NCI-H2107 treated with DMSO at 0.1 percent for 48 hours (cell line): ENCODE measurements around the gene MAP2K5.

Experiments used
- DNase-seq: peaks from one replicate; lab custom pipeline; 2025; ENCODE audit not compliant: unreplicated experiment; lab: John Stamatoyannopoulos, UW

Gene MAP2K5

GRCh38 chr15:67852418-67852817 lies 309.9 kb downstream of the MAP2K5 start:
- no peak for DNase-seq

- DNase-seq, result no peak
Measured at GRCh38 chr15:67853454-67853853, 311.0 kb downstream of the MAP2K5 start.

DNA sequence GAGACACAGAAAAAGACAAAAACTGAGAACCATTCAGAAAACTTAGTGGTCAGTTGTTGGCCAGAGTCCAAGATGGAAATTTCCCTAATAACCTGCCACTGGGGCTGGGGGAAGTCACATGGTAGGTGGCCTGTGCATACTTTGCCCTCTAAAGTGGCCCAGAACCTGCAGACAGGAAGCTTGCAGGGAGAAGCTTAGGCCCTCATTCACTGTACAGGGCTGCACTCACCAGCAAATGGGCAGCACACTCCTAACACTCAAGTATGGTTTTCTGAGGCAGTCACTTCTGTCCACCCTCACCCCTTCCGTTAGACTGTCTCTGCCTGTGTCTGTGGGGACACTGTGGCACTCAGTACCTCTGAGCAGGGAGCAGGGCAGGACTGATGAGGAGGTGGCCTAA lies 311.9 kb downstream of the MAP2K5 start:
- no peak for DNase-seq

- no peak for DNase-seq
Measured at GRCh38 chr15:67855842-67856241, 313.3 kb downstream of the MAP2K5 start.
